GM06990 (cell line): ENCODE measurements around the gene DNASE1.

Experiments
- DNase-seq: peaks from one replicate; pipeline ENCODE4 v3.0.0-alpha.2; 2011; ENCODE audit not compliant: insufficient read length; ENCODE audit errors: extremely low read depth
- H3K27me3 ChIP-seq: replicated peaks from 2 replicates; pipeline ENCODE4 v1.6.0; 2011; ENCODE audit warnings: low read length; ENCODE audit not compliant: control insufficient read depth, insufficient read depth
- H3K36me3 ChIP-seq: 2 replicates; pipeline ENCODE4 v1.5.1; 2011; ENCODE audit warnings: low read length; ENCODE audit not compliant: control insufficient read depth, insufficient read depth
- H3K4me3 ChIP-seq: replicated peaks from 2 replicates; pipeline ENCODE4 v1.5.1; 2011; ENCODE audit warnings: low read depth, mild to moderate bottlenecking, control low read depth, low read length
- TF ChIP-seq, protein P1 (sequence below): IDR thresholded peaks from 2 replicates; pipeline ENCODE4 v1.5.1; 2011; ENCODE audit warnings: low read length, control low read depth, mild to moderate bottlenecking, inconsistent platforms; ENCODE audit not compliant: insufficient read depth, poor library complexity, severe bottlenecking

The DNASE1 gene

DNA sequence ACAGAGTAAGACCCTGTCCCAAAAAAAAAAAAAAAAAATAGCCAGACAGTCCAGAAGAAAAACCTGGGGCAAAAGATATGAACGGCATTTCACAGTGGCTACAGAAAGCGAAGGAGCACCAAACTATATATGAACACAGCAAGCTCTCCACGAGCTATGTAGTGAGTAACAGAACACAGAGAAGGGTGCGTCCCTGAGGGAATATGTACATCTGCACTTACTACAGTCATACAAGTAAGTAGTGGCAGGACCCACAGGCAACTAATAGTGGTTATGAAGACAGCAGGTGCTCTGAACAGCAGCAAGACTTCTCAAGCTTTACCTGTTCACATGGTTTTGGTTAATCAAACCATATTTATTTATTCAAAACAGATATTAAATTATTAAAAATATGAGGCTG, 47.0 kb downstream of the DNASE1 start:
- Histone ChIP-seq H3K36me3 (no peaks in the 10 kb centered on the region; the same call in 1 of the 2 replicates), H3K27me3 (no peaks in the 10 kb centered on the region), H3K4me3 (no peak overlapping the region)
- DNase-seq = no peak
- TF ChIP-seq, protein P1, sequence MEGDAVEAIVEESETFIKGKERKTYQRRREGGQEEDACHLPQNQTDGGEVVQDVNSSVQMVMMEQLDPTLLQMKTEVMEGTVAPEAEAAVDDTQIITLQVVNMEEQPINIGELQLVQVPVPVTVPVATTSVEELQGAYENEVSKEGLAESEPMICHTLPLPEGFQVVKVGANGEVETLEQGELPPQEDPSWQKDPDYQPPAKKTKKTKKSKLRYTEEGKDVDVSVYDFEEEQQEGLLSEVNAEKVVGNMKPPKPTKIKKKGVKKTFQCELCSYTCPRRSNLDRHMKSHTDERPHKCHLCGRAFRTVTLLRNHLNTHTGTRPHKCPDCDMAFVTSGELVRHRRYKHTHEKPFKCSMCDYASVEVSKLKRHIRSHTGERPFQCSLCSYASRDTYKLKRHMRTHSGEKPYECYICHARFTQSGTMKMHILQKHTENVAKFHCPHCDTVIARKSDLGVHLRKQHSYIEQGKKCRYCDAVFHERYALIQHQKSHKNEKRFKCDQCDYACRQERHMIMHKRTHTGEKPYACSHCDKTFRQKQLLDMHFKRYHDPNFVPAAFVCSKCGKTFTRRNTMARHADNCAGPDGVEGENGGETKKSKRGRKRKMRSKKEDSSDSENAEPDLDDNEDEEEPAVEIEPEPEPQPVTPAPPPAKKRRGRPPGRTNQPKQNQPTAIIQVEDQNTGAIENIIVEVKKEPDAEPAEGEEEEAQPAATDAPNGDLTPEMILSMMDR = no peak

GRCh38 chr16:3702082-3702481, 47.6 kb downstream of the DNASE1 start:
- TF ChIP-seq, protein P1 = no peak
- no peaks in the 10 kb centered on the region; the same call in 1 of the 2 replicates for H3K36me3 ChIP-seq
- no peaks in the 10 kb centered on the region for H3K27me3 ChIP-seq
- DNase-seq = no peak
- no peak overlapping the region for H3K4me3 ChIP-seq

- TF ChIP-seq, protein P1 = no peak
- Histone ChIP-seq H3K4me3 (no peak overlapping the region), H3K27me3 (no peaks in the 10 kb centered on the region), H3K36me3 (no peaks in the 10 kb centered on the region; the same call in 1 of the 2 replicates)
- no peak for DNase-seq
These were observed 51.9 kb downstream of the DNASE1 start for GRCh38 chr16:3706253-3707012.
